GM15510 (cell line): ENCODE results near the gene ABLIM2.

Experiments used
- POLR2A ChIP-seq: IDR thresholded peaks from 3 replicates; pipeline ENCODE4 v1.6.1; 2011; ENCODE audit warnings: borderline replicate concordance; ENCODE audit not compliant: insufficient read length; ENCODE audit errors: extremely low read depth

Gene ABLIM2

DNA sequence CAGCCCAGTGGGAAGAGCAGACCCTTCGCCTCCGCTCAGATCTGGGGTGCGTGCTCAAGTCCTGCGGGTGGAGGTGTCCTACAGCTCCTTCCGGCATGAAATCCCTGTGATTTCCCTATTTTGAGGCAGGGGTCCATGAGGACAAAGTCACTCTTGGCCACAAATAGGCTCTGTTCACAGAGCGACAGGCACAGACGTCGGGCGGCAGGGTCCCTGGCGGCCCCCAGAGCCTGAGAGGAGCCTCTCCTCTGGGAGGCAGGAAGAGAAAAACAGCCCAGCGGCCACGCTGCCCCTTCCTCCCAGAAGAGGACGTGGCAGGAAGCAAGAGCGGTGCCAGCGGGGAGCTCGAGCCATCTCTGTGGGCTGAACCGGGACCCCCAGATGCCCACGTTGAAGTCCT is 38.7 kb downstream of the ABLIM2 start:
- TF ChIP-seq POLR2A: no peak

DNA sequence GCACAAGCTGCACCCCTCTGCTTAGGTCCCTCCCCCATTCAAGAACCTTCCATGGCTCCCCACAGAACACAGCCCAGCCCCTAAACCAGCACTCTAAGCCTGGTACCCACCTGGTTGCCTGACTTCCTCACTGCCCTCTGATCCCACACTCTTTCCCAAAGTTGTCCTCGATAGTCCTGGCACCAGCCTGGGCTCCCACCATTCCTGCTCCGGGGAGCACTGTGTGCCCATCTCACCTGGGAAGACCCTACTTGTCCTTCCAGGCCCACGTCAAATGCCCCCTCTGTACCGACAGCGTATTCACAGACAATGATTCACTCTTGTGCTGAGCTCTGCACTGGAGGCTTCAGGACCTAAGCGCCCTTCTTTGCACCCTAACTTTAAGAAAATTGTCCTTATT is 40.1 kb downstream of the ABLIM2 start:
- TF ChIP-seq POLR2A: no peak

DNA sequence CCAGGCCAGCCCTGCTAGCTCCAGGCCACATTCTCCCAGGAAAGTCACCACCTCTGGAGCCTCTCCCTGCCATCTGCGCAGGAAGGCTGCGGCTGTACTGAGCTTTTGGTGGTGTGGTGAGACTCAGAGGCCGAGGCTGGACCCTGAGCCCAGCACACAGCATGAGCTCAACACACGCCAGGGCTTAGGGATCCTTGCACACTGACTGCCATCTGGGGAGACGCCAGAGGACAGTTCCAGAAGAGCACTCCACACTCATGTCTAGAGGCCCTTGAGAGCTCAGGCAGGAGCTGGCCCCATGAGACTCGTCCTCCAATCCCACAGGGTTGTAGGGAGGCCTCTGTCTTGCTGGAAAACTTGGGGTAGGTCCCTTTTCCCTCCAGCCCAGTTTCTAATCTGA is 40.6 kb downstream of the ABLIM2 start:
- TF ChIP-seq POLR2A: no peak

DNA sequence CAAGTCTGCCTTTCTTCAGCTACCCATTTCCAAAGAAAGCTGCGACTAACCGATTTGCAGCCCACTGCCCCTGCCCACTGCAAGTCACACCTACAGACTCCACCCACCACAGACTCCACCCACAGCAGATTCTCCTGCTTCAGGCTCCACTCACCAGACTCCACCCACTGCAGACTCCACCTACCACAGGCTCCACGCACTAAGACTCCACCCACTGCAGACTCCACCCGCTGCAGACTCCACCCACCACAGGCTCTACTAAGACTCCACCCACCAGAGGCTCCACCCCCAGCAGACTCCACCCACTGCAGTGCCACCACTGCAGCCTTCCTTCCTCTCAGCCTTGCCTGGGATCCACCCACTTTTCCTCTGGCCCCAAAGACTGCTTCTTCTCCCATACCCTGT is 41.3 kb downstream of the ABLIM2 start:
- TF ChIP-seq POLR2A: no peak

- TF ChIP-seq POLR2A: no peak
These were observed 42.7 kb downstream of the ABLIM2 start for GRCh38 chr4:8115916-8116315.

GRCh38 chr4:8115203-8115520 is 43.5 kb downstream of the ABLIM2 start:
- no peak for TF ChIP-seq POLR2A

DNA sequence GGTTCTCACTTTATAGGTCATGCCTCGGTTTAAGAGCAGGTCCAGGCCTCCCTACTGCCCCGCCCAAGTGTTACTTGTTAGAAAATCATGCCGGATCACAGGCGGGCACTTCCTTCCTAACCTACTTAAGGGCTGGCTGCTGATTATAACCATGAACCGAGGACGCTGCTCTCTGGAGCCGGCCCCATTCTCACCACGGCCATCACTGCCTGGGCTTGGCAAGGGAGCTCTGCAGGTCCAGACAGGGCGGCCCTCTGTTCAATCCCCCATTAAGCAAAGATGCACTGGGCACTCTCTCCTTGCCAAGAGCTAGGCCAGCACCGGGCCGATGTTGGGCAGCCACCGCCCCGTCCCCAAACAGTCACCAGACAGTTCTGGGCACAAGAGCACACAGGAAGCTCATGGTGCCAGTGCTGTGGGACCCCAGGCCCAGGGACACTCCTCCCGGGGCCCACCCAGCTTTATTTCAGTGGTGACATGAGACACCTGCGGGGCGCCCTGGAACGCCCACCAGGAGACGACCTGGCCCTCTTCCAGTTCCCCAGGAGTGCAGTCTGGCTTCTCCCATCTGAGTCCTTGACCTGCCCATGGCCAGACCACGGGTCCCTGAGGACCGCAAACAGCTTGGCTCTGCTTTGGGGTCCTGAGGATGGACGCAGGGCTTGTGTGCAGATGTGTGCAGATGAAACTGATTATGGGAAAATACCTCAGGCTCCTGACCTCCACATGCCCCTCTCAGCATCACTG is 44.0 kb downstream of the ABLIM2 start:
- no peak for TF ChIP-seq POLR2A

GRCh38 chr4:8113611-8114377 is 44.8 kb downstream of the ABLIM2 start:
- TF ChIP-seq POLR2A: no peak

GRCh38 chr4:8112672-8113071 is 45.9 kb downstream of the ABLIM2 start:
- TF ChIP-seq POLR2A: no peak

DNA sequence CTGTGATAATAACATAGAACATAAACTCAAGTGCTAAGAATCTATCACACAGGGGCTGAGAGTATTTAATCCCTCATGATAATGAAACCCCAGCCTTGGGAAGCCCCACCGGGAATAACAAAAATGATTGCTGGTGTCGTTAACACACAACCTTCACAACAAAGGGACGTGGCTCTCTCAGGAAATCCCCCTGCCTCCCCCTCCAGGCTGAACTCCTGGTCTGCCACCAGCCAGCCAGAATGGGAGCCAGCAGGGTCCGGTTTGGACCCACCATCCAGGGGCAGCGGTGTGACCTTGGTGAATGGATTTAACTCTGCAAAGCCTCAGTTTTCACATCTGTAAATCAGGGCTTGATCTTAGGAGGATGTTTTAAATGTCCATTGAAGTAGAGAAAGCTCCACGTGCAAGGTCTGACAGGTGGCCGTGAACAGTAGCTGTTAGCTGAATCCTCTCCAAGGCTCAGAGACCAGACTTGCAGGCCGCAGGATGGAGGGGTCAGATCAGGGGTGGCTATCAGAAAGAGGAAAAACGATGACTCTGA is 46.5 kb downstream of the ABLIM2 start:
- no peak for TF ChIP-seq POLR2A

DNA sequence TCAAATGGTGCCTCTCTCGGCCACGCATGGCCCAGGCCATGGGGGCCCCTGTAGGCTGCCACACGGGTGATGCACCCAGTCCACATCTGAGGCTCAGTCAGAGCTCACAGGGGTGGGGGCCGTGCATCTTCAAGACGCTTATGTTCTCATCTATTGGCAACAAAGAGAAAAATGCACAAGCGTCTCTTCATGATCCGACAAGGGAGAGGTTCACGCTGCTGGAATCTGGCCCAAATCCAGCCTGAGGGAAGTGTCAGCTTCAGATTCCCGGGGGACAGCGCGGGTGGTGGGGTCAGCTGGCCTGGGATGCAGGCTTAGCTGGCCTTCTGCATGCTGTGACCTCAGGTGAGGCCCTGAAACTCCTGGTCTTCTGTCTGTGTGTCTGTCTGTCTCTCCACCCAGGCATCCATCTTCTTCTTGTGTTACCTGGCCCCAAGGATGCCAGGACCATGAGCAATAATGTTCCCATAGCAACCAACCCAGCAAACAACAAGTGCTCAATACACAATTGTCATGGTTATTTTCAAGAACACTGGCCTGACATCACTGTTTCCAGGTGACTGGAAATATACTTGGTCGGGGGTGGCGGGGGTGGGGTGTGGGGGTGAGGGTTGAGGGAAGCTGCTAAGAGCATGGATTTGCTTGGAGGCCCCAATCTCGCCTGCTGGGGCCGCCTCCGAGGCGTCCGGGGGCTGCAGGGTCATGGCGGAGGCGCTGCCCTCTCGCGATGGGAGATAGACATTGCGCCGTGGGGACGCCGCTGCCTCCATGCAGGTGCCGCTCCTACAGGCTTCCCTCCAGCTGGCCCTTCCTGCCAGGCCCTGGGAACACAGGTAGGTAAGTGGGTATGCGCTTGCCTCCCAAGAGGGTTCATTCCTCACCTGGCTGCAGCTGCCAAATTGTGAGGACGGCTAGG is 48.3 kb downstream of the ABLIM2 start:
- no peak for TF ChIP-seq POLR2A

DNA sequence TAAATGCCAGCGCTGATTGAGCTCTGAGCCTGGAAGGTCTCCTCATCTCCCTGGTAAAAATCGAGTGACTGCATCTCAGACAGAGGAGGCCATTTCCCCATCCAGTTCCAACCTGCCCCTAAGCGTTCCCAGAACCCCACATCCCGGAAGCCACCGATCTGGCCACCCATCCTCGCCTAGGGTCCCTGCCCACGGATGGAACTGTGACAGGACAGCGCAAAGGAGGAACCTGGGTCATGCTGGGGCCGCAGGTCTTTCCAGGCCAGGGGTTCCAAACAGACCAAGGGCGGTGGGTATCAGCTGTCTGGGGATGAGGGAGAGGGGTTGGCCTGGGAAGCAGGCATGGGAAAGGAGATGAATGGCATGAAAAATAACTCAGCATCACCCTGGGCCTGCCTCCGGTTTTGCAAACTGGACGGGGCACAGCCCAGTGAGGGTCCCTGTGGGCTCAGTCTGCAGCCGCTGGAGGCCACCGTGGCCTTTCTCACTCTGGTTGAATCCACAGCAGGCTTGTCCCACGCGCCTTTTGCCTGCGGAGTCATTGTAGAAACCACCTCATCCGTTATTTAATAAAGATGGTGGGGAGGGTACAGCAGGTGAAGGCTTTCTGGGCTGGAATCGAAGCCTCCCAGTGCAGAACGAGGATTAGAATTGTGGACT is 49.1 kb downstream of the ABLIM2 start:
- no peak for TF ChIP-seq POLR2A

DNA sequence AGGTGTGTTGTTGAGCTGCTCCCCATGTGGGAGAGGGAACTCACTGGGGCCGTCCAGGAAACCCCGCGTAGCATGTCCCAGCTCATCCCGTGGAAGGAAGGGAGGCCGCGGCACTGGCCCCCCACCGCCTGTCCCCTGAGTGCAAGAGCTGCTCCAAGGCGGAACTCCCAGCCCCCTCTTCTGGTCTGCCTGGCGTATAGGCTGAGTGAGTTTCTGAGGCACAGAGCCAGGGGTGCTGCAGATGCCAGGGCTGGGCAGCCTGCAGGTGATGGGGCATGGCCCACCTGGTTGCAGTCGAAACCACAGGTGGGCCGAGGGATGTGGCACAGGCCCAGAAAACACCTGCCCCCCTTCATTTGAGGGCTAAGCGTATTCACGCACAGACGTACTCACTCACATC is 49.6 kb downstream of the ABLIM2 start:
- no peak for TF ChIP-seq POLR2A

DNA sequence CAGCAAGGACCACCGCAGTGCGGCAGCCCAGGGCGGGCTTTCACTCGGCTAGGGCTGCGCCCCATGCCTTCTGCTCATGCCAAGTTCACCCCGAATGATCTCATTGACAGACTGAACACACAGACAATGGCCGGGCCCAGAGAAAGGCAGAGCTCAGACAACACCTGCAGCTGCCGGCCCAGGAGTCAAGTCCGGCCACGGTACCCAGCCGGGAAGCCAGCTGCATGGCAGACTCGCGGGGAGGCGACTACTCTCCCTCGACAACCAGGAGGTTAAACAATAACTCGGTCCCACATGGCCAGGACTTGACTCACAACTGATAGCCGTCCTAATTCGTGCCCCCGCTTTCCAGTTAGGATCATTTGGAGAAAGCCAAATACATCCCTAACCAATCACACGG is 50.4 kb downstream of the ABLIM2 start:
- no peak for TF ChIP-seq POLR2A
